ENCODE results near the gene GNAO1. TPM values are rescaled to one million over a fixed set of nuclear protein-coding genes. Genes with fewer than 3 reads are reported as not detected.

The GNAO1 gene
- polyA plus RNA-seq, 3 donors: not detected

DNA sequence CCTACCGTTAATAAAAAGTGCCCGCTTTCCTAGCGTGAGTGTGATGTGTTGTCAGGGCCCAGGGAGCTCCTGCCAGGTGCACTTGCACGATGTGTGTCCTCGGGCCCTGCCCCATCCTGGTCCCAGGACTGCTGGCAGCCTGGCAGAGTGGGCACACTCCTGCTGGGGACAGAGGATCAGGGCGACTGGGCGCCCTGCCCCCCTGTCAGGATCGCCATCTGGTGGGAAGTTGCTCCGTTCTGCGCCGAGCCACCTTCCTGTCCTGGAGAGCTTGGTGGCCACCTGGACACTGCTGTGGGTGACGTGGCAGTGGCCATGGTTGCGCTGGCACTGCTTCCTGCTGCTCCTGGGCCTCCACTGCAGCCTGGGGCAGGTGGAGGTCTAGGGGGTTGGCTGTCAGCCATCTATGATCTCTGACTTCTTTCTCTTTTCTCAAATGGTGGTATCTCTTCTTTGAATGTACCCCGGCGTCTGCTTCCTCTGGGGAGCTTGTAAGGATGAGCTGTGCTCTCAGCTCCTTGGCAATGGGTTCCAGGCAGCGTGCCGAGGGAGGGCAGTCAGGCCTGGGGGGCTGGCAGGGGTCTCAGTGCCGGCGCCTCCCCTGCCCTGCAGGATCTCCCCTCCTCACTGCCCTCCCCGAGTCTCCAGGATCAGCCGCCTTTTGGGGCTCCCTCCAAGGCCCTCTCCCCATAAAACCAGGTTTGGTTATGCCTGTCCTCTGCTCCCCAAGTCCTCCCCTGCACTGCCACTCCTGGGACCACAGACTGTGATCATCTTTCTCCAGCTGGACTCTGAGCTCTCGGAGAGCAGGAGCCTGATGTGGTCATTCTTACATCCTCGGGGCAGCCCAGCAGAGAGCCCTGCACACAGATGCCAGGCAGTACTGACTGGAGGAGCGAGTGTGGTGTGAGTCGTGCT is 157.1 kb downstream of the GNAO1 start:
- no peak for DNase-seq
- Mint-ChIP-seq H3K36me3 (no peaks in the 10 kb centered on the region), H3K9me3 (no peaks in the 10 kb centered on the region), H3K4me1 (no peaks in the 10 kb centered on the region), H3K4me3 (no peak overlapping the region), H3K27me3 (ENCODE audit: low read depth in 3 of 3) (peaks cover 3 to 15% (median 4%) of the 10 kb centered on the region in 3 donors), H3K27ac (no peak overlapping the region)
- H3K4me1 ChIP-seq (ENCODE audit: control insufficient read depth in 1 of 2, insufficient read depth in 2 of 2, low read length in 2 of 2): no peaks in the 10 kb centered on the region
- H3K36me3 ChIP-seq (replicated peaks in 1 of 2; ENCODE audit: control insufficient read depth in 1 of 2, insufficient read depth in 2 of 2, low read length in 2 of 2): no peaks in the 10 kb centered on the region
- H3K27me3 ChIP-seq (ENCODE audit: control insufficient read depth in 2 of 2, insufficient read depth in 2 of 2, low read length in 2 of 2): no peaks in the 10 kb centered on the region
- TF ChIP-seq, protein P1, sequence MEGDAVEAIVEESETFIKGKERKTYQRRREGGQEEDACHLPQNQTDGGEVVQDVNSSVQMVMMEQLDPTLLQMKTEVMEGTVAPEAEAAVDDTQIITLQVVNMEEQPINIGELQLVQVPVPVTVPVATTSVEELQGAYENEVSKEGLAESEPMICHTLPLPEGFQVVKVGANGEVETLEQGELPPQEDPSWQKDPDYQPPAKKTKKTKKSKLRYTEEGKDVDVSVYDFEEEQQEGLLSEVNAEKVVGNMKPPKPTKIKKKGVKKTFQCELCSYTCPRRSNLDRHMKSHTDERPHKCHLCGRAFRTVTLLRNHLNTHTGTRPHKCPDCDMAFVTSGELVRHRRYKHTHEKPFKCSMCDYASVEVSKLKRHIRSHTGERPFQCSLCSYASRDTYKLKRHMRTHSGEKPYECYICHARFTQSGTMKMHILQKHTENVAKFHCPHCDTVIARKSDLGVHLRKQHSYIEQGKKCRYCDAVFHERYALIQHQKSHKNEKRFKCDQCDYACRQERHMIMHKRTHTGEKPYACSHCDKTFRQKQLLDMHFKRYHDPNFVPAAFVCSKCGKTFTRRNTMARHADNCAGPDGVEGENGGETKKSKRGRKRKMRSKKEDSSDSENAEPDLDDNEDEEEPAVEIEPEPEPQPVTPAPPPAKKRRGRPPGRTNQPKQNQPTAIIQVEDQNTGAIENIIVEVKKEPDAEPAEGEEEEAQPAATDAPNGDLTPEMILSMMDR (IDR thresholded peaks at IDR 0.05): no peak
- H3K9ac ChIP-seq (ENCODE audit: insufficient read depth, low read length, poor library complexity, severe bottlenecking): no peak overlapping the region
- H3K79me2 ChIP-seq (ENCODE audit: insufficient read depth, low read length): no peaks in the 10 kb centered on the region
- no peaks in the 10 kb centered on the region for H3K9me3 ChIP-seq (replicated peaks in 1 of 2; ENCODE audit: control insufficient read depth in 1 of 2, insufficient read depth in 1 of 2, low read length in 2 of 2)
- H3K4me2 ChIP-seq (replicated peaks; ENCODE audit: extremely low read depth, low read length, poor library complexity, severe bottlenecking): no peak overlapping the region
- 84% methylated on average over 20 of the region's 25 CpGs for WGBS (ENCODE audit: insufficient coverage)
- no peak overlapping the region for H2AFZ ChIP-seq (ENCODE audit: insufficient read depth, low read depth, low read length, poor library complexity, severe bottlenecking)
- H3K4me3 ChIP-seq (replicated peaks in 1 of 3; ENCODE audit: low read depth in 2 of 3, low read length in 3 of 3): no peak overlapping the region
- intact Hi-C loops (cut with micrococcal nuclease): no loop called here
- H3K27ac ChIP-seq (ENCODE audit: low read depth in 1 of 2, low read length in 2 of 2): no peak overlapping the region
- no peaks in the 10 kb centered on the region for H4K20me1 ChIP-seq (ENCODE audit: insufficient read depth, low read length)

DNA sequence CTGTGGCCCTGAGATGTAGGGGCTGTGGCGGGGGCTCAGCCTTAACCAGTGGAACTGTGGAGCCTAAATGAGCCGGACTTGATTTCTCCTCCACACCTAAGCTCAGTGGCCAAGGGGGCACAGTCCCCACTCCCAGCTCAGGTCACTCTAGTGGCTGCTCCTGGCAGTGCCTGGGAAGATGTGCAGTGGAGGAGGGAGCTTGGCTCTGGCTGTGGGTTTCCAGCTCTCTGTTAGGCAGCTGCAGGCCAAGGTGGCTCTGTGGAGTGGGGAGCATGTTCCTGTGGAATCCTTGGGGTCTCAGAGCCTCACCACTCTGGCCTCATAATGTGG is 157.8 kb downstream of the GNAO1 start:
- intact Hi-C loops (cut with micrococcal nuclease): no loop called here

More for the DNA sequence above, 157.8 kb downstream of the GNAO1 start:
- no peak for DNase-seq
- Mint-ChIP-seq H3K4me3 (no peak overlapping the region), H3K4me1 (no peaks in the 10 kb centered on the region), H3K9me3 (no peaks in the 10 kb centered on the region), H3K36me3 (no peaks in the 10 kb centered on the region), H3K27ac (no peak overlapping the region), H3K27me3 (ENCODE audit: low read depth in 3 of 3) (peaks cover 3 to 15% (median 4%) of the 10 kb centered on the region in 3 donors)
- H3K36me3 ChIP-seq (replicated peaks in 1 of 2; ENCODE audit: control insufficient read depth in 1 of 2, insufficient read depth in 2 of 2, low read length in 2 of 2): no peaks in the 10 kb centered on the region
- no peak overlapping the region for H3K9ac ChIP-seq (ENCODE audit: insufficient read depth, low read length, poor library complexity, severe bottlenecking)
- H3K27me3 ChIP-seq (ENCODE audit: control insufficient read depth in 2 of 2, insufficient read depth in 2 of 2, low read length in 2 of 2): no peaks in the 10 kb centered on the region
- WGBS (ENCODE audit: insufficient coverage): no CpG with 5 or more reads among the region's 2 CpGs
- H2AFZ ChIP-seq (ENCODE audit: insufficient read depth, low read depth, low read length, poor library complexity, severe bottlenecking): no peak overlapping the region
- H3K79me2 ChIP-seq (ENCODE audit: insufficient read depth, low read length): no peaks in the 10 kb centered on the region
- no peaks in the 10 kb centered on the region for H3K4me1 ChIP-seq (ENCODE audit: control insufficient read depth in 1 of 2, insufficient read depth in 2 of 2, low read length in 2 of 2)
- H4K20me1 ChIP-seq (ENCODE audit: insufficient read depth, low read length): no peaks in the 10 kb centered on the region
- H3K9me3 ChIP-seq (replicated peaks in 1 of 2; ENCODE audit: control insufficient read depth in 1 of 2, insufficient read depth in 1 of 2, low read length in 2 of 2): no peaks in the 10 kb centered on the region
- H3K27ac ChIP-seq (ENCODE audit: low read depth in 1 of 2, low read length in 2 of 2): no peak overlapping the region
- no peak overlapping the region for H3K4me3 ChIP-seq (replicated peaks in 1 of 3; ENCODE audit: low read depth in 2 of 3, low read length in 3 of 3)
- no peak overlapping the region for H3K4me2 ChIP-seq (replicated peaks; ENCODE audit: extremely low read depth, low read length, poor library complexity, severe bottlenecking)
- TF ChIP-seq, protein P1 (IDR thresholded peaks at IDR 0.05): no peak

All from CD14-positive monocyte (primary cell).